GM21367 (cell line): ENCODE data around the gene ABCA4.

Source experiments
- ATAC-seq: cut with Tn5 transposase; IDR thresholded peaks from one replicate; pipeline ENCODE4 v1.9.1; 2021; ENCODE audit not compliant: unreplicated experiment

ABCA4 gene

GRCh38 chr1:94056171-94056570 is 64.8 kb downstream of the ABCA4 start:
- ATAC-seq: no peak

GRCh38 chr1:94055459-94056122 is 65.4 kb downstream of the ABCA4 start:
- no peak for ATAC-seq

DNA sequence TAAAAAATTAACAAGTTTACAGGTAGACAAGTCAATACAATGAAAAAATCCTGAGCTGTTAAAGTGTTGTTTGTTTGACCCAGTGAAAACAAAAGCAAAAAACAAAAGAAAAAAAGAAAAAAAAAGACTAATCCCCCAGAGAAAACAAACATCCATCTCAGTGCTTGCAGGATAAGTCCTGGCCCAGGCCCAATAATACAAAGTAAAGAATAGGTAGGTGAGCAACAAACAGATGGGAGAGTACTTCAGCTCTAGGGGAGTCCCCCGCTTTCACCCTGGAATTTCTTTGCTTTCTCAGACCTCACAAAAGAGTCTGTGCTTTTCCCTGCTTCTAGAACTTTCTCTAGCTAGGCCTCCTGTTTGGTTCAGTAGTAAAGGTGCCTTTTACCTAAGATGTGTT is 70.3 kb downstream of the ABCA4 start:
- ATAC-seq: no peak

- ATAC-seq: no peak
These were observed 70.7 kb downstream of the ABCA4 start for GRCh38 chr1:94050254-94050653.

DNA sequence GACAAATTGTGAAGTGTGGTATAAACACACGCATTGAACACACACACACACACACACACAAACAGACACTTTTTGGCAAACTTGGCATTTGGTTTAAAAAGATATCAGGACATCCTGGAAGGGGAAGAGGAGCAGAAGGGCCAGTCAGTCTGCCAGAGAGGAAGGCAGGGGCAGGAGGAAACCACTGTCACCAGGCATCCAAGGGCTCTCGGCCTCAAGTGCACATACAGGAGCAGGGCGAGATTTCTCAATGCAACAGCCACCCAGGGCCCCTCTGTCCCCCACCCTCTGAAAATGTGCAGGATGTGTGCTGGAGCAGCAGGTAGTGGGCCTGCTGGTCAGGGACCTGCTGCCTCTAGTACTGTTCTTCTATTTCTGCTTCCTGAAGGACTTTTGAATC is 71.2 kb downstream of the ABCA4 start:
- no peak for ATAC-seq

GRCh38 chr1:94048413-94049164 is 72.4 kb downstream of the ABCA4 start:
- ATAC-seq: no peak

DNA sequence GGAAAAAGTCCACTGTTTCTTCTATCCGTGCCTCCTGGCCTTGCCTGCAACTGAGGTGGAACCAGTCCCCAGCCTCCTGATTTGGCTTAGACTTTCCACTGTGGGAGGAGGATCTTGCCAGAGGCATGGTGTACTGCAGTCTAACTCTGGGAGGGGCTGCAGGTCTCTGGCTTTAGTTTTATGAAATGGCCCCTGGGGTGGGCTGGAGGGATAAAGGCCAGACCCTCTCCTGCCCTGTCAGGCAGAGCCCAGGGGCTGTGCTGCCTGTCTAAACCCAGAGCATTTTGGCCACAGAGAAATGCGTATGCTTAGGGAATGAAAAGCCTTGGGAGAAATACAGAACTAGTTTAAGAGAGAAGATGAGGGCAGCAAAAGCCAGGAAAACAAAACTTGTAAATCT is 73.0 kb downstream of the ABCA4 start:
- ATAC-seq: no peak

GRCh38 chr1:94045465-94046056 is 75.4 kb downstream of the ABCA4 start:
- no peak for ATAC-seq

- ATAC-seq: no peak
These were observed 76.1 kb downstream of the ABCA4 start for GRCh38 chr1:94044891-94045290.

GRCh38 chr1:94044290-94044790 is 76.6 kb downstream of the ABCA4 start:
- no peak for ATAC-seq

GRCh38 chr1:94043738-94044289 is 77.1 kb downstream of the ABCA4 start:
- ATAC-seq: no peak

DNA sequence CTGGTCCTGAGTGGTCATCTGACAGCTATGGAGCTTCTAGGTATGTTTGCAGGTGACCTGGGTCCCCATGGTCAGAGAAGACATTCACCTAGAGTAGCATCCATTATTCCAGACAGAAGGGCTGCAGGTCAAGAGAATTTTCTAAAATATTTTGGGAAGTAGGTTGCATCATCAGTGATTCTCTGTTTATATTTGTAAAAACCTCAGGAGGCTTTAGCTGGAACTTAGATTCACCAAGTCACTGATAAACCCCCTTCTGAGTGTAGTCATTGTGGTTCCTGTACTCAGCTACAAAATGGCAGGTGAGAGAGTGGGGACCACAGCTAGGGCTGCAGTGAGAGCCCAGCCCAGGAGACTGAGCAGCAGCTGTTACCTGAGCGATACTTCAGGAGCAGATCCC is 78.6 kb downstream of the ABCA4 start:
- ATAC-seq: no peak

DNA sequence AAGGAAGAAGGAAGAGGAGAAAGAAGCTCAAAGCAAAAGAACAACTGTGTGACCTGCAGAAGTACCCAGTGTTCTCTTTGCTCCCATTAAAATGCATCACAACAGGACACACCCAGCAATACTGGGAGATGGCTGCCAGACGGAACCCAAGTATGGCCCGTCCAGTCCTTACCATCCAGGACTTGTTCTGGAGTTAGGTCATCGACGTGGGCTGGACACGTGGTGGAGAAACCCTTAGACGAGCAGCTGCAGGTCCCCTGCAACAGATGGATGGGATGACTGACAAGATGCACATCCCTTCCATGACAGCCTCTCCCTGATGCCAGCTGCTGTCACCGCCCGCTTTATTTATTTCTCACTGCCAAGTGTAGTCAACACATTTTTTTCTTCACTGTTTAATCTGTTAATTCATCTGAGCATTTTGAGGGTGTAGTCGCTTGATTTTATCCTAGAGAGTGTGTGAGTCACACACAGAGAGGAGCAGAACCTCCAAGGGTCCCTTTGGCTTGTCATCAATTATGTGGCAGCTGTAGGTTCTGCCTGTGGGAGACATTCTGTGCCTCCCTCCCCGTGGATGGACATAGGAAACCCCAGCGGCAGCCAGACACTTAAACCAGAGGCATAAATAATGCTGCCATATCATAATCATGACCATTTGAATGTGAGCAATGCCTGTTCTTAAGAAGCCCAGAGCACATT is 80.9 kb downstream of the ABCA4 start:
- ATAC-seq: no peak

- no peak for ATAC-seq
These were observed 81.5 kb downstream of the ABCA4 start for GRCh38 chr1:94039514-94039870.

- no peak for ATAC-seq
These were observed 82.4 kb downstream of the ABCA4 start for GRCh38 chr1:94038511-94038910.

DNA sequence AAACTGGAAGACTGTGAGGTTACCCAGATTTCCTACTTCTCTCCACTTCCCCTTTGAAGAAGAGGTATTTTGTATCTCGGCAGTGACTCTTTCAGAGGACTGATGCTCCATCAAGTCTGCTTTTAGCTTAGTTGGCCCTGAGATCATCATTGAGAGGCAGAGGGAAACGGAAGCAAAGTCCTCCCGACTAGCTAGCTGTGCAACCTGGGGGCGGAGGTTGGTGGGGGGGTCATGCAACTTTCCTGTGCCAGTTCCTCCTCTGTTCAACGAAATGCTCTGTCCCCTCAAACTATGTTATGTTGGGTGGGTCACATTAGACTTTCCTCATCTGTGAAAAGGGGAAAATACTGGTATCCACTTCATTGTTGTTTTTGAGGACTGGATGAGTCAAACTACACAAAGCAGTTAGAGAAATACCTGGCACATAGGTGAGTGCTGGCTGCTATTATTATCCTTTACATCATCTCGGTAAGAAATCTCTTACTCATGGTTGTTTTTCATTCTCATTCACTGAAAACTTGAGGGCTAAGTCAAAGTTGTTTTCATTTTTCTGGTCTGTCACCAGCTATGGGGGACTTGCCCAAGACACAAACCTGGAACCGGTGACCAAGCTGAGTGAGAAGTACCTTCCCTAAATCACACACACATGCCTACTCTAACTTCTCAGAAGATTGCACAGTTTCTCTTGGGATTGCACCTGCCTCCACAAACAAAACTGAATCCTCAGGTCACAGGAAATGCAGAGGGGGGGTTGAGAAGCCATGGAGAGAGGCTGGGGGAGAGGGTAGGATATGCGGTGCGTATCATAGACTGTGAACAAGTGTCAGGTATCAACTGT is 83.3 kb downstream of the ABCA4 start:
- ATAC-seq: no peak

DNA sequence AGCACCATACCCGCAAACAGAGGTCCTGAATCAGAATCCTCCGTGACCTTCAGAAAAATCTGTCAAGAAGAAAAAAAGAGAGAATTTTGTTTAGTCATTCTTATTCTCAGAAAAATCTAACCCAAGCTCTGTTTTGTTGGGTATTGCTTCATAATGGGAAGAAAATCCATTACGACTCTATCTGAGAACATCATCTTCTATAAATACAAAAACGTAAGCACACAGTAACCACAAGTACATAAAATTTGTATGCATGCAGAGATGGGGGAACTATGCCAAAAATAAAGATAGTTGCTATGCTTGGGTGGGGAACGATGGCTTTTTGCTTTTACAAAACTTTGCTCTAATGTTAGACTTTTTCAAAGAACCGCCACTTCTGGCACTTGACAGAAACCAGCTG is 84.2 kb downstream of the ABCA4 start:
- no peak for ATAC-seq

DNA sequence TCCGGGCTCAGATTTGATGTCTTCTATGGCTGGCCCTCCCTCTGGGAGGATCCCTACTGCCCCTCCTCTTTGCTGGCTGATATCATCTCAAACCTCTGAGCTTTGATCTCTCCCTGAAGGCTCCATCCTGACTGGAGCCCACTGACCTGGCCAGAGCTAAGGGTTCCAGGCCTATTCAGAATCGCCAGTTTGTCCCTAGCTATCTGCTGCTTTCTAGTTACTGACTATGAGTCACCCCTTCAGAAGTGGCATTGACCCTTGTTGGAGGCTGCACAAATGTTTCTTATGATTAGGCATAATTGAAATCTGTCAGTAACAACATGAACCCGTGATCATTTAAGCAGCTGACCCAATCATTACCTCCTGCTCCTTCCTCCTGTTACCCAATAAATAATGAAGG is 87.1 kb downstream of the ABCA4 start:
- ATAC-seq: no peak

DNA sequence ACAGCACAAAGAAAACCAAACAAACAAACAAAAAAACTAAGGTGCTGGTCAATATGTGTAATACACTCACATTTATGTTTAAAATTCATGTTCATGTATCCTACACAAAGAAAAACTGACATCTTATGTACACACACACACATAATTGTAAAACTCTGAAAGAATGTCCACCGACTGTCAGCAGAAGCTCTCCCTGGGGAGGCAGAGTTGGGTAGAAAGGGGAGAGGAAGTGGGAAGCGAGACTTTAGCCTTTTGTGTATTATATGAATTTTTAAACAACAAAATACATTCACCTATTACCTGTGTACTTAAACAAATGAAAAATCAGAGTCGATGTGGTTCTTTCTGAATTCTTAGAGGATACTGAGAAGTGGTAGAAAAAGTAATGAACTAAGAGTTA is 88.3 kb downstream of the ABCA4 start:
- no peak for ATAC-seq

GRCh38 chr1:94031591-94031990 is 89.4 kb downstream of the ABCA4 start:
- no peak for ATAC-seq
